Esophagus muscularis mucosa (tissue), 4 donors: ENCODE results near the gene TMEM135.

Experiments
- EP300 ChIP-seq: sonication (generic); formaldehyde crosslinking; IDR thresholded peaks from one replicate; pipeline ENCODE4 v1.6.1; 2017; ENCODE audit warnings: antibody characterized with exemption
- POLR2A ChIP-seq: fragments of 450-650 bp; IDR thresholded peaks from one replicate; pipeline ENCODE4 v1.6.1; 2017; ENCODE audit warnings: antibody characterized with exemption, moderate library complexity, mild to moderate bottlenecking, low read depth
- TF ChIP-seq, protein P1 (sequence below), 3 experiments: fragments of 200-600 bp in 2 of 3; fragments of 450-650 bp in 1 of 3; sonication (generic) in 2 of 3; IDR thresholded peaks; one replicate each; pipeline ENCODE4 v1.5.1; 2017 to 2019; ENCODE audit warnings: antibody characterized with exemption in 3 of 3, mild to moderate bottlenecking in 2 of 3, moderate library complexity in 1 of 3

DNA sequence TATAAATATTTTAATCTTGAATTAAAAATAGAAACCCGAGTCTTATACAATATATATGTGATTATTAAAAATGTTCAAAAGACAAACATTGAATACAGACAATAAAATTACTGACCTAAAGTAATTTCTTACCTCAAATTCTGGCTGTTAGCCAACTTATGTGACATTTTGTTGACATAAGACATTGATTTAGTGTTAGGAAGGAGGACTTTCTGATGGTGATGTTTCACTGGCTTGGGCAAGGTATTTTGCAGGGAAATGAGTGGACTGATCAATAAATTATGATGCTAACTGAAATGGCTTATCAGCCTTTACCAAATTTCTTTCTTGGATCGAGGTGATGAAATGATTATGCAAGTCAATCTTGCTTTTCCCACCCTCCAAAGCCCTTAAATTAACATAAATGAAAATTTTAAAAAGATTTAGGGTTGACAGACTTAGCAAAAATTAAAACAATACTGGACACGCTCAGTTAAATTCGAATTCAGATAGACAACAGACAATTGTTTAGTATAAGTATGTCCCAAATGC, 49.3 kb upstream of the TMEM135 start:
- TF ChIP-seq, protein P1, sequence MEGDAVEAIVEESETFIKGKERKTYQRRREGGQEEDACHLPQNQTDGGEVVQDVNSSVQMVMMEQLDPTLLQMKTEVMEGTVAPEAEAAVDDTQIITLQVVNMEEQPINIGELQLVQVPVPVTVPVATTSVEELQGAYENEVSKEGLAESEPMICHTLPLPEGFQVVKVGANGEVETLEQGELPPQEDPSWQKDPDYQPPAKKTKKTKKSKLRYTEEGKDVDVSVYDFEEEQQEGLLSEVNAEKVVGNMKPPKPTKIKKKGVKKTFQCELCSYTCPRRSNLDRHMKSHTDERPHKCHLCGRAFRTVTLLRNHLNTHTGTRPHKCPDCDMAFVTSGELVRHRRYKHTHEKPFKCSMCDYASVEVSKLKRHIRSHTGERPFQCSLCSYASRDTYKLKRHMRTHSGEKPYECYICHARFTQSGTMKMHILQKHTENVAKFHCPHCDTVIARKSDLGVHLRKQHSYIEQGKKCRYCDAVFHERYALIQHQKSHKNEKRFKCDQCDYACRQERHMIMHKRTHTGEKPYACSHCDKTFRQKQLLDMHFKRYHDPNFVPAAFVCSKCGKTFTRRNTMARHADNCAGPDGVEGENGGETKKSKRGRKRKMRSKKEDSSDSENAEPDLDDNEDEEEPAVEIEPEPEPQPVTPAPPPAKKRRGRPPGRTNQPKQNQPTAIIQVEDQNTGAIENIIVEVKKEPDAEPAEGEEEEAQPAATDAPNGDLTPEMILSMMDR (IDR thresholded peaks at IDR 0.05), result no peak
- TF ChIP-seq POLR2A (no peak), EP300 (no peak)
